LNCAP (cell line): ENCODE results near the gene SLC15A3.

Experiments used
- CTCF ChIP-seq: fragments of 450-650 bp; IDR thresholded peaks from 2 replicates; pipeline ENCODE4 v1.5.1; 2017; ENCODE audit warnings: mild to moderate bottlenecking

The SLC15A3 gene

GRCh38 chr11:60951904-60952741 lies at the start of gene SLC15A3:
Gene SLC15A3, minus strand, starts transcription at chr11:60952176. Its CDS starts 625 bp downstream, at chr11:60951551.
- no peak for TF ChIP-seq CTCF

GRCh38 chr11:61000426-61000825 lies 48.5 kb upstream of the SLC15A3 start:
- no peak for TF ChIP-seq CTCF

GRCh38 chr11:60996381-60997138 lies 44.6 kb upstream of the SLC15A3 start:
- no peak for TF ChIP-seq CTCF

- no peak for TF ChIP-seq CTCF
Measured at GRCh38 chr11:60995798-60996197, 43.8 kb upstream of the SLC15A3 start.

GRCh38 chr11:60994541-60995080 lies 42.6 kb upstream of the SLC15A3 start:
- no peak for TF ChIP-seq CTCF

- no peak for TF ChIP-seq CTCF
Measured at GRCh38 chr11:60993615-60994014, 41.6 kb upstream of the SLC15A3 start.

GRCh38 chr11:60992842-60993409 lies 41.0 kb upstream of the SLC15A3 start:
- no peak for TF ChIP-seq CTCF
